HG02884 (cell line): ENCODE data around the gene GOLGA8J.
"Not testable (repeated sequence)": the region's sequence is repeated elsewhere in the genome, so short reads cannot be mapped to it uniquely, and the experiment has no call there.

Experiments
- ATAC-seq: cut with Tn5 transposase; IDR thresholded peaks from one replicate; pipeline ENCODE4 v1.9.1; 2021; ENCODE audit warnings: mild to moderate bottlenecking, moderate library complexity; ENCODE audit not compliant: unreplicated experiment

The GOLGA8J gene

DNA sequence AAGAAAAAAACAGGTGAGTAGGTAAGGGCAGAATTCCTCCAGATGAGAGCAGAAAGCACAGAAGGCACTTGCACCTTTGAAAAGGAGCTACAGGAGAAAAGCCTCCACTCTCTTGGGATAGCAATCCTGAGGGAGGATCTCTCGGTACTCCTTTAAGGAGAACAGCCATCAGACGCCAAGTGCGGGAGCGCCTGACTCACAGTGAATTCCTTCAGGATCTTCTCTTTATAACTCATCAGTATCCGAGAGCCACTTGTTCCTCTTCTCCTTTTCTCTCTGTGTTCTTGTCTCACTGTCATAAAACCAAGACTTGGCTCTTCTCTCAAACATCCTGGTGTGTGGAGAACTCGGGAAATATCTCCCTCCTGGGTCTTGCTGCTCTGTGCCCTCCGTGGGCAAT is 10.1 kb upstream of the GOLGA8J start:
- no peak for ATAC-seq

DNA sequence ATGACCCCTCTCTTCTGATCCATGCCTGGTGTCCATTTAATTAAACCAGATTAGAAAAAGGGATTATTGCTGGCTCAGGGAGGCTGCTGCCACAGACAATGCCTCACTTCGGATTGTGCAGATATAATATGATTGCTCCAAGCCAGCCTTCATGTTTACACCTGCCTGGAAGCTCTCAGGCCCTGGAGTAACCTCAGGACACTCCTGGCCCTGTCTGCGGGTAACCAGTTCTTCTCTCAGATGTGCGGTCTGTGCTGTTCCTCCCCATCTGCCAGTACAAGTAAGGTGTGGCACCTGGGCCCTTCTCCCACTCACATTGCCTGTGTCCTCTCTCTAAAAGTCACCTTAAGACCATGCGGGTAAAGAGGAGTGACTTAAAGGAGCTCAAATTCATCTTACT is 8.8 kb upstream of the GOLGA8J start:
- no peak for ATAC-seq

DNA sequence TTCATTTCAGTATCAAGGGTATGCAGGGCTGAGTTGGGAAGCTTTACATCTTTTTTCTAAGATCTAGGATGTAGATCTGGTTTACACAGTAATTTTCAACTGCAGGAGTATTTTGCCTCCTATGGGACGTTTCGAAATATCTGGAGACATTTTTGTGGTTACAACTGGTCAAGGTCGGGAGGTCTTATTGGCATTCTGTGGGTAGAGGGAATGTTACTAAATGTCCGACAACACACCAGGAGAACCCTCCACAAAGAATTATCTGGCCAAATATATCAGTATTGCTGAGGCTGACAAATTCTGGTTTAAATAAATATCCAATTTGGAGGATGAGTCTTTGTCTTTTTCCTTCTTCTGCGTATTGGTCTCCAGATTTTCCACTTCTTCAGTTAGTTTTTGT is 1.9 kb upstream of the GOLGA8J start:
- ATAC-seq, result not testable (repeated sequence)

DNA sequence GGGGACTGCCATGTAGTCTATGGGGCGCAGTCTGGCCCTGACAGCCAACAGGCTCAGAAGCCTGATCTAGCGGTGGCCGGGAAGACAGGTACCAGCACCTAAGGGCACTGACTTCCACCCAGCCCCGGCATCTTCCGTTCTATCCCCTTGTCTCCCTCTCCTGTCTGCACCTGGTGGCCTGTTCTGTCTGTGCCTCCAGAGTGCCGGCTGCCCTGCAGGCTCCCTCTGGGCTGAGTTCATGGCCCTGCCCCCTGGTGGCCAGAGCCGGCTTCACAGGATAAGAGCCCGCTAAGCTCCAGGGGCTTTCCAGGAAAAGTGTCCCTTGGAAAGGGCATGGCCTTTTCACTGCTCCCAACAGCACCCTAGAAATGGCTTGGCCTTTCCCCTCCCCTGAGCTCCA is 15.1 kb downstream of the GOLGA8J start:
- ATAC-seq, result not testable (repeated sequence)

DNA sequence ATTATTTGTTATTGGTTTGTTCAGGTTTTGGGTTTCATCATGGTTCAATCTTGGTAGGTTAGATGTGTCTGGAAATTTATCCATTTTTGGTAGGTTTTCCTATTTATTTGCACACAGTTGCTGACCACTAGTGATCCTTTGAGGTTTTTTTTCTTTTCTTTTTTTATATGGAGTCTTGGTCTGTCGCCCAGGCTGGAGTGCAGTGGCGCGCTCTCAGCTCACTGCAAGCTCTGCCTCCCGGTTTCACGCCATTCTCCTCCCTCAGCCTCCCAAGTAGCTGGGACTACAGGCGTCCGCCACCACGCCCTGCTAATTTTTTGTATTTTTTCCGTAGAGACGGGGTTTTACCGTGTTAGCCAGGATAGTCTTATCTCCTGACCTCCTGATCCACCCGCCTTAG is 20.1 kb downstream of the GOLGA8J start:
- not testable (repeated sequence) for ATAC-seq

DNA sequence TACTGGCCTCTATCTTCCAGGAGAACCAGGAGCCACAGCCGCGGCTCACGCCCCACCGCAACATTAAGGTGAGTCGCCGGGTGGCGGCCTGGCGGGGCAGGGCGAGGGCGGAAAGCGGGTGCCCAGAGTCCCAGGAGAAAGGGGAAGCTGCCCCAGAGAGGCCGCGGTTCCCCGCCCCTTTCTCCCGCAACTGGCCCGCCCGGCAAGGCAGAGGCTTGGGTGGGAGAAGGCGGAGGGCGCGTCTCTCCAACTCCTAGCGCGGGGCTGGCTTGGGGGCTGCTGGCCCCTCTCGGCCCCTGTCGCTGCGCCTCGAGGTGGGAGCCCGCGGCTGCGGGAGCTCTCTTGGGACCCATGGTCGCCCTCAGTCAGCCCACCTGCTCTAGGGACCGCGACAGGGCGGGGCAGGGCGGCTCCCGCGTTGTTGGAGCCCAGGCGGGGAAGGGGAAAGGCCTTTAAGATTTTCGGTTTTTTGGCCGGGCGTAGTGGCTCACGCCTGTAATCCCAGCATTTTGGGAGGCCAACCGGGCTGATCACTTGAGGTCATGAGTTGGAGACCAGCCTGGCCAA is 21.3 kb downstream of the GOLGA8J start:
- not testable (repeated sequence) for ATAC-seq

DNA sequence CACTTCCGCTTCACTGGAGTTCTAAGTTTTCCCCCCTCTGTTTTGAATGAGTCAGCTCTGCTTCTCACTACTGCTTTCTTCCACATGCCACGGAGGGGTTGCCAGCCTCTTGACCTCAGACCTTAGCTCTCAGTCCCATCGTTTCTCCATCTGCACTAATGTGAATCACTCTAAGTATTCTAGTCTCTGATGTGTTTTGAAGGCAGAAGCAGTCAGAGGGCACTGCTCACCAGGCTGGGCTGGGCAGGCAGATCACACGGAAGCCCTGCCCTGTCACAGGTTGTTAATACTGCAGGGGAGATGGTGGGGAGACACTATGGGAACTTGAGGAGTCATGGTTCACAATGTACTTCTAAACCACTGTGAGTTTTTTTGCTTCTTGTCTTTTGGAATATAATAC is 27.8 kb downstream of the GOLGA8J start:
- not testable (repeated sequence) for ATAC-seq

DNA sequence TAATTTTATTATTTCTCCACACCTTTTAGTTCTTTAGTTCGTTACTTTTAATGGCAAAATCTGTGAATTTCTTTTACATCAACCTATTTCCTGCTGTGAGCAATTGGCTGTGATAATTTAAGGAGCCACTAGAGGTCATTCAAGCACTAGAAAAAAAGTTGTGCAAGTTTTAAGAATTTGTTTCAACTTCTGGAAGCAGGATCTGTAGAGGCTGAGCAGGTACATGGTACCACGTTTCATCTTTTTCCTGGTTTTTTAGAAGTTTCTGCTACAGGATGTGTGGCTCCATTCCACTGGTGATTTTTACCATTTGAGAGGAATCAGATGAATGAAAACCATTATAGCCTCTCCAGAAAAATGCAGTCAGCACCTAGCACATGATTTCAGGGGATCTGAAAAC is 47.3 kb downstream of the GOLGA8J start:
- not testable (repeated sequence) for ATAC-seq

DNA sequence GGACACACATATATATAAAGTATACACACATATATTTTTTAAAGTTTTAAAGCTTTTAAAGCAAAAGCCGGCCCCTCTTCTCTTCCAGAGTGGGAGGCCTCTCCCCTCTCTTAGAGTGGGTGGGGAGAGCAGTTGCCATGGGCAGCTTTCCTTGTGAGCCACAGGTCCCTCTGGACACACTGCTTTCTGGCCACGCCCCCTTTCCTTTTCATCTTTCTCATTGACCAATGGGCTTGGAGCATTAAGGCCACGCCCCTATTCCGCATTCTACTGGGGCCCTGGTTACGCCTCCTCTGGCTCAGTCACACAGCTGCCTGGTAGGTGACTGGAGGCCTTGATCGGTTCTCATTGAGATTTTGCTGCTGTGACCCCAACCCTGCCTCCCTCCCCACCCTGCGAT is 52.0 kb downstream of the GOLGA8J start, which contains the start of gene GOLGA8T:
Gene GOLGA8T (plus strand): TSS at position 301 of the 400 bp plus-strand sequence. CDS start 98 bp downstream, at position 399.
- not testable (repeated sequence) for ATAC-seq
